ENCODE results near the gene CCDC51. TPM values are rescaled to one million over a fixed set of nuclear protein-coding genes. Genes with fewer than 3 reads are reported as not detected.

Gene CCDC51
- total and polyA plus RNA-seq, 7 donors: 9.4 to 22.5 (median 13.3) TPM

- TF ChIP-seq POLR2A (IDR thresholded peaks at IDR 0.05): no peak
- Histone ChIP-seq H3K4me1 (peaks cover 0 to 15% (median 5%) of the 10 kb centered on the region in 4 donors), H3K36me3 (peaks cover 36 to 98% (median 73%) of the 10 kb centered on the region in 4 donors), H3K27me3 (no peaks in the 10 kb centered on the region), H3K4me3 (no peak overlapping the region), H3K9me3 (no peaks in the 10 kb centered on the region), H3K27ac (peak overlapping the region; percentile 3 to 89 (median 28))
- 83 to 84% methylated on average over 4 of the region's 4 CpGs for WGBS, 2 donors
- intact Hi-C loops (cut with DNase I): loop anchor here (2.0 kb wide), 1 partner anchor 16 kb away; no protein-coding TSS in a partner anchor
- peak; percentile 53 for DNase-seq
Observed at GRCh38 chr3:48408823-48409281, 31.1 kb downstream of the CCDC51 start.

DNA sequence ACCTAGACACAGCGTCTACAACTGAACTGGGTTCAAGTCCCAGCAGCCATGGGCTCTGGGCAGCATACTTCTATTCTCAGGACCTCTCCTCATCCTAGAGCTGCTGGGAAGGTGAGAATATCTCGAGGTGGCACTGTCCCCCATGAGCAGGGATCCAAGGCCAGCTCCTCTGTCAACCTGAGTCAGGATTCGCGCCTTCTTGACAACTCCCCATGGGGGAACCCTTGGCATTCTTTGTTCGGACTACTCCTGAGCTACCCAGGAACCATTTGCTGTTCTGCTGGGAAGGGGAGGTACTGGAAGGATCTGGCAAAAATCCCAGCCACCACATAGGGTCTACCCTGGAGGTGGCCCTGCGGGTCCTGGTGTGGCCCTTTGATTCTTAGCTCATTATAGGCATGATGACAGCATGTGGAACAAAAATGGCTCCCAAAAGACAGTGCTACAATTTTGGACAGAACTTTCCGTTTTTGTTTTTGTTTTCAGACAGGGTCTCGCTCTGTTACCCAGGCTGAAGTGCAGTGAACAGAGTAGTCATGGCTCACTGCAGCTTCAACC, 32.3 kb downstream of the CCDC51 start:
- Histone ChIP-seq H3K27ac (peak overlapping the region in 3 of 4 donors; percentile 10 to 89 (median 46)), H3K27me3 (no peaks in the 10 kb centered on the region), H3K36me3 (peaks cover 35 to 95% (median 70%) of the 10 kb centered on the region in 4 donors), H3K9me3 (no peaks in the 10 kb centered on the region), H3K4me1 (peaks cover 0 to 14% (median 7%) of the 10 kb centered on the region in 4 donors), H3K4me3 (no peak overlapping the region)
- peak; percentile 54 for DNase-seq
- intact Hi-C loops (cut with DNase I): loop anchor here (2.0 kb wide), 1 partner anchor 17 kb away; no protein-coding TSS in a partner anchor
- 90% methylated on average over 8 of the region's 8 CpGs for WGBS, 2 donors
- TF ChIP-seq POLR2AphosphoS5 (IDR thresholded peaks at IDR 0.05) (no peak), EP300 (IDR thresholded peaks at IDR 0.05) (no peak), POLR2A (IDR thresholded peaks at IDR 0.05) (no peak)
- TF ChIP-seq, protein P1, sequence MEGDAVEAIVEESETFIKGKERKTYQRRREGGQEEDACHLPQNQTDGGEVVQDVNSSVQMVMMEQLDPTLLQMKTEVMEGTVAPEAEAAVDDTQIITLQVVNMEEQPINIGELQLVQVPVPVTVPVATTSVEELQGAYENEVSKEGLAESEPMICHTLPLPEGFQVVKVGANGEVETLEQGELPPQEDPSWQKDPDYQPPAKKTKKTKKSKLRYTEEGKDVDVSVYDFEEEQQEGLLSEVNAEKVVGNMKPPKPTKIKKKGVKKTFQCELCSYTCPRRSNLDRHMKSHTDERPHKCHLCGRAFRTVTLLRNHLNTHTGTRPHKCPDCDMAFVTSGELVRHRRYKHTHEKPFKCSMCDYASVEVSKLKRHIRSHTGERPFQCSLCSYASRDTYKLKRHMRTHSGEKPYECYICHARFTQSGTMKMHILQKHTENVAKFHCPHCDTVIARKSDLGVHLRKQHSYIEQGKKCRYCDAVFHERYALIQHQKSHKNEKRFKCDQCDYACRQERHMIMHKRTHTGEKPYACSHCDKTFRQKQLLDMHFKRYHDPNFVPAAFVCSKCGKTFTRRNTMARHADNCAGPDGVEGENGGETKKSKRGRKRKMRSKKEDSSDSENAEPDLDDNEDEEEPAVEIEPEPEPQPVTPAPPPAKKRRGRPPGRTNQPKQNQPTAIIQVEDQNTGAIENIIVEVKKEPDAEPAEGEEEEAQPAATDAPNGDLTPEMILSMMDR (IDR thresholded peaks at IDR 0.05): no peak

DNA sequence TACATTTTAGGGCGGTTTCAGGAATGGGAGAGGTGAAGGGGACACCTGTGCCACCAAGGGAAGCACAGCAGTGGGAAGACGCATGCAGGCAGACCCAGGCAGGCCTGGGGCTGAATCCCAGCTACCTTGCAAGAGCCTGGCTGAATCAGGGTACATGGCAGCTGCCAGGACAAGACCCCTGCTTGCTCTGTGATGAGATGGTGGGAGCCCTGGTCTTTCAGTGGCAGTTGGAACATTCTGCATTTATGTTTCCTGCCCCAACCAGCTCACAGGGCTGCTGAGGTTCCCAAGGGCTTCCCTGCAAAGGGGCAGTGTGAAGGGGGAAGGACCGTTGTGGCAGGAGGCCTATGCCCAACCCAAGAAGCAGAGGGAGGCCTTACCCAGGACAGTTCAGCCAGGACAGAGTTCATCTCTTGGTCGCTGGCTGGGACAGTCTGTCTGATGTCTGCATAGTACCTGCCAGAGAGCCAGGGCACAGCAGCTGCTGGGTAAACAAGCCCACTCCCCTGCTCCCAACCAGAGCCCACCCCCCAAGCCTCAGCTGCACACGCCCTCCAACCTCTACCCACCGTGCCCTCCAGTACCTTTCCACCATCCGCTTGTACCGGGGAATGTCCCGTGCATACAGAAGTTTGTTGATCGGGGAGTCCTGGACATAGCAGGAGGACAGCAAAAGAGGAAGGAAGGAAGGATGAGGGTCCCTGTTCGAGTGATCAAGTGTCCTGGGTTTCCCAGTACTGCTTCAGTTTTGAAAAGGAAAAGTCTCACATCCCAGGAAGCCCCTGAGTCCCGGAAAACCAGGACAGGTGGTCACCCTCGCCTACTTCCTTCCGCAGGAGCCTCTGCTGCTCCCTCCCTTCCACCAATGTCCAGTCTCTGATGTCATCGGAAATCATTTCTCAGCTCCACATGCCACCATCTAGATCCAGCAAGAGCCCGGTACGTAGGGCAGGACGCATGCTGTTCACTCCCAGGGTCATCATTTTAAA, 33.2 kb downstream of the CCDC51 start:
- Histone ChIP-seq H3K9me3 (no peaks in the 10 kb centered on the region), H3K27me3 (no peaks in the 10 kb centered on the region), H3K36me3 (peaks cover 27 to 86% (median 61%) of the 10 kb centered on the region in 4 donors), H3K27ac (peak overlapping the region in 3 of 4 donors; percentile 21 to 89 (median 88)), H3K4me1 (peaks cover 0 to 20% (median 16%) of the 10 kb centered on the region in 4 donors), H3K4me3 (no peak overlapping the region)
- WGBS, 2 donors: 87 to 90% methylated on average over 18 of the region's 18 CpGs
- TF ChIP-seq EP300 (IDR thresholded peaks at IDR 0.05) (no peak), POLR2A (IDR thresholded peaks at IDR 0.05) (no peak)
- TF ChIP-seq, protein P1 (IDR thresholded peaks at IDR 0.05): no peak
- DNase-seq: peak; percentile 52
- intact Hi-C loops (cut with DNase I): no loop called here

- Histone ChIP-seq H3K4me1 (peaks cover 0 to 27% (median 23%) of the 10 kb centered on the region in 4 donors), H3K27me3 (no peaks in the 10 kb centered on the region), H3K36me3 (peaks cover 20 to 78% (median 54%) of the 10 kb centered on the region in 4 donors), H3K27ac (peak overlapping the region; percentile 88 to 96 (median 89)), H3K9me3 (no peaks in the 10 kb centered on the region), H3K4me3 (no peak overlapping the region)
- peak; percentile 34 for DNase-seq
- intact Hi-C loops (cut with DNase I): no loop called here
- TF ChIP-seq POLR2AphosphoS5 (IDR thresholded peaks at IDR 0.05) (no peak), POLR2A (IDR thresholded peaks at IDR 0.05) (no peak), EP300 (IDR thresholded peaks at IDR 0.05) (no peak)
- TF ChIP-seq, protein P1 (IDR thresholded peaks at IDR 0.05): no peak
- 78 to 83% methylated on average over 1 of the region's 1 CpG for WGBS, 2 donors
Observed at GRCh38 chr3:48405971-48406370, 33.9 kb downstream of the CCDC51 start.
